Measurements from ENCODE around the gene ABCC4. TPM values are rescaled to one million over a fixed set of nuclear protein-coding genes. Genes with fewer than 3 reads are reported as not detected.

Gene ABCC4
- total and polyA plus RNA-seq, 9 of the 15 experiments (the other 6 are each of a cell fraction or from before 2014, with no cell fraction given): 9.4 to 46.1 (median 25.4) TPM

DNA sequence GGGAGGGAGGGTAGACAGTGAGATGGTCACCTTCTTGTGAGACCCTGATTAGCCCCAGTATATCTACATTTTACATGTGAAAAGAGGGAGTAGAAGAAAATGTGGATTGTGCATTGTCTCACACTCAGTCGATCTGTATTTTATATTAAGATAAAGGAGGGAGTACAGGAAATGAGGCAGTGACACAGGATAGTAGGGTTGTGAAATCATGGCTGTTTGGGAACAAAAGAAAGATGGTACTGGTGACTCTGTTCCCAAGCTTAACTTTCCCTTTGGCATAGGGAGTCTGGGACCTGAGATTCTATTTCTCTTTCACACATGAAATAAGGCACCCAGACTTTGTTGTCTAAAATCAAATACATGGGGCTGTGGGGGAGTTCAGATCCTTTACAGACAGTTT is 194.7 kb downstream of the ABCC4 start:
- Histone ChIP-seq H3K9ac (ENCODE audit: insufficient read depth in 1 of 2, low read depth in 2 of 2, low read length in 2 of 2) (no peak overlapping the region), H3K27me3 (ENCODE audit: control insufficient read depth in 2 of 2, insufficient read depth in 2 of 2, low read length in 2 of 2) (no peaks in the 10 kb centered on the region), H3K36me3 (ENCODE audit: control insufficient read depth, insufficient read depth, low read length) (peaks cover 21% of the 10 kb centered on the region), H3K9me1 (ENCODE audit: control insufficient read depth, insufficient read depth, low read length) (no peaks in the 10 kb centered on the region), H3K4me3 (no peak overlapping the region), H3K79me2 (ENCODE audit: control insufficient read depth, insufficient read depth, low read length) (no peaks in the 10 kb centered on the region), H3K9me3 (replicated peaks; ENCODE audit: control insufficient read depth, insufficient read depth, low read depth, low read length) (no peaks in the 10 kb centered on the region), H2AFZ (ENCODE audit: low read depth, low read length) (no peak overlapping the region), H4K20me1 (replicated peaks; ENCODE audit: control insufficient read depth, insufficient read depth, low read length) (no peaks in the 10 kb centered on the region), H3K4me2 (ENCODE audit: insufficient read depth, low read length) (no peak overlapping the region), H3K27ac (ENCODE audit: extremely low read depth, low read depth, low read length) (no peak overlapping the region), H3K4me1 (replicated peaks in 1 of 2; ENCODE audit: control insufficient read depth in 2 of 2, insufficient read depth in 2 of 2, low read length in 2 of 2) (no peaks in the 10 kb centered on the region)
- CTCF ChIA-PET (ENCODE audit: low intra/inter-chr PET ratio): no interaction called here
- DNase-seq (ENCODE audit: extremely low read depth in 1 of 4, low spot score in 3 of 4): no peak
- POLR2A ChIA-PET: interaction anchor here (0.7 kb wide), 1 partner anchor 23 kb away, joined by 4 read pairs; no protein-coding TSS in a partner anchor
- no TSS peak for BruUV-seq (replicated peaks)
- intact Hi-C loops (cut with micrococcal nuclease): no loop called here
- 91% methylated on average over 1 of the region's 1 CpG for WGBS (ENCODE audit: insufficient coverage, low coverage, missing lambda C conversion rate)
- FAIRE-seq: no peak
- no peak for ATAC-seq
- TF ChIP-seq ZNF551 (CRISPR knock-in tag; IDR thresholded peaks at IDR 0.05): no peak
- TF ChIP-seq ATF7 (IDR thresholded peaks at IDR 0.05): no peak
- TF ChIP-seq POLR2A (conservative IDR thresholded peaks at IDR 0.05): no peak
- no peak for TF ChIP-seq PREB (CRISPR knock-in tag; IDR thresholded peaks at IDR 0.05)
- TF ChIP-seq ARID2 (IDR thresholded peaks at IDR 0.05): no peak
- TF ChIP-seq SFPQ (IDR thresholded peaks at IDR 0.05; ENCODE audit: low read depth, low read length): no peak
- TF ChIP-seq, protein P1, sequence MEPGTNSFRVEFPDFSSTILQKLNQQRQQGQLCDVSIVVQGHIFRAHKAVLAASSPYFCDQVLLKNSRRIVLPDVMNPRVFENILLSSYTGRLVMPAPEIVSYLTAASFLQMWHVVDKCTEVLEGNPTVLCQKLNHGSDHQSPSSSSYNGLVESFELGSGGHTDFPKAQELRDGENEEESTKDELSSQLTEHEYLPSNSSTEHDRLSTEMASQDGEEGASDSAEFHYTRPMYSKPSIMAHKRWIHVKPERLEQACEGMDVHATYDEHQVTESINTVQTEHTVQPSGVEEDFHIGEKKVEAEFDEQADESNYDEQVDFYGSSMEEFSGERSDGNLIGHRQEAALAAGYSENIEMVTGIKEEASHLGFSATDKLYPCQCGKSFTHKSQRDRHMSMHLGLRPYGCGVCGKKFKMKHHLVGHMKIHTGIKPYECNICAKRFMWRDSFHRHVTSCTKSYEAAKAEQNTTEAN (CRISPR knock-in tag; IDR thresholded peaks at IDR 0.05): no peak
- no peak for TF ChIP-seq ELK1 (CRISPR knock-in tag; IDR thresholded peaks at IDR 0.05)
- no peak for TF ChIP-seq TARDBP (IDR thresholded peaks at IDR 0.05)
- TF ChIP-seq MEIS2 (IDR thresholded peaks at IDR 0.05; ENCODE audit: partially characterized antibody): no peak
- TF ChIP-seq TCF3 (CRISPR knock-in tag; IDR thresholded peaks at IDR 0.05): no peak
- TF ChIP-seq NONO (IDR thresholded peaks at IDR 0.05; ENCODE audit: low read depth in 2 of 2, low read length in 1 of 2): no peak
- TF ChIP-seq HNRNPLL (IDR thresholded peaks at IDR 0.05; ENCODE audit: low read depth, low read length, poor library complexity, severe bottlenecking): no peak
- TF ChIP-seq ZBTB5 (IDR thresholded peaks at IDR 0.05): no peak
- no peak for TF ChIP-seq SIN3A (IDR thresholded peaks at IDR 0.05; ENCODE audit: borderline replicate concordance in 2 of 2, control insufficient read depth in 1 of 2, low read depth in 2 of 2, low read length in 2 of 2)
- in situ Hi-C loops (cut with MboI): no loop called here

Data from K562 (cell line).